ENCODE measurements around the gene COMMD10.
"Not testable (repeated sequence)": the region's sequence is repeated elsewhere in the genome, so short reads cannot be mapped to it uniquely, and the experiment has no call there.

The COMMD10 gene

GRCh38 chr5:116097301-116097700 lies 12.5 kb downstream of the COMMD10 start:
- DNase-seq (ENCODE audit: low spot score): no peak

GRCh38 chr5:116098998-116099397 lies 14.2 kb downstream of the COMMD10 start:
- no peak for DNase-seq (ENCODE audit: low spot score)

GRCh38 chr5:116104941-116105340 lies 20.1 kb downstream of the COMMD10 start:
- not testable (repeated sequence) for DNase-seq (ENCODE audit: low spot score)

DNA sequence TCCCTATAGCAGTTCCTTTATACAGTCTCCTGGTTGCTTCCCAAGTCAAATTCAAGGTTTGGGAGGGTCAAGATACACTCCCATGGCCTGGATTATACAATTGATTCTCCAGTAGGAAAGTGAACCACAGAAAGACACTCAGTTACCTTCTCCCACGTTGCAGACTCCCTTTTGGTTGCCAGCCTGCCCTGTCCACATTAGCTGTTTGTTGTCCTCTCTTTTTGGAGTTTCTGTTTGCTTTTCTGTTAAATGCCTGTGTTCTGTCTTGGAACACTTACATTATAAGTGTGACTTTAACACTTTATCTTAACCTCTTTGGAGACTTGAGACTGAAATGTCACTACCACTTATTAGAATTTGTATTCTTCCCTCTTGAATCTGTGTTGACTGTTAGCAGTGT lies 30.3 kb downstream of the COMMD10 start:
- no peak for DNase-seq (ENCODE audit: low spot score)

GRCh38 chr5:116130471-116130870 lies 45.6 kb downstream of the COMMD10 start:
- no peak for DNase-seq (ENCODE audit: low spot score)

DNA sequence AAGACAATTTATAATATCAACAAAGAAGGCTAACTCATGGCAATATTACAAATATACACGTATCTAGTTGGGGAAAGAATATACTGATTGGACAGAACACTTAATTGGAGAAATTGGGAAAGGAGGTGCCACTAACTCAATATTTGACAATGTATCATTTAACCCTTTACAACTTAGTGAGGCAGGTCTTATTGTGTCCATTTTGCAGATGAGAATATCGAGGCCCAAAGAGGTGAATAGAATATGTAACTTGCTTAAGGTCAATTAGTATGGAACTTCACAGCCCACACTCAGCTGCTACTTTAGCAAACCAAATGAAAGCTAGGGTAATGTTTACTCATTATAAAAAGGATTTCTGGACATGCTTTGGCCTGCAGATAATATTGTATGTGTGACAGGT lies 46.2 kb downstream of the COMMD10 start:
- DNase-seq (ENCODE audit: low spot score): no peak

DNA sequence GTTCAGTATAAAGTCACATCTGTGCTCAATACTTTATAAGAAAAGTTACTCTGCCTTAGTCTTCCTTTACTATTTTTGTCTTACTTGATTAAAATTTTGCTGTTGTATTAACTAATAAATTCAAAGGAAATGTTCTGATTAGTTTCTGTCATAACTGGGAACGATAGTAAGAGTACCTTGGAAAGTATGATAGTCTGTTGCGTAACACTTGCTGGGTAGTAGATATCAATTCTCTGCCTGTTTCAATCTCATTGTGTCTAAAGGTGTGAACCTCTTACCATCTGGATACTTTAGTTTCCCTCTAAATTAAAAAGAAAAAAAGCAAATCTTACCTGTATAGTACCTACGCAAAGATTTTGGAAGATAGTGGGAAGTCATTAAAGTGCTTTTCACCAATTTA lies 48.5 kb downstream of the COMMD10 start:
- DNase-seq (ENCODE audit: low spot score): no peak

DNA sequence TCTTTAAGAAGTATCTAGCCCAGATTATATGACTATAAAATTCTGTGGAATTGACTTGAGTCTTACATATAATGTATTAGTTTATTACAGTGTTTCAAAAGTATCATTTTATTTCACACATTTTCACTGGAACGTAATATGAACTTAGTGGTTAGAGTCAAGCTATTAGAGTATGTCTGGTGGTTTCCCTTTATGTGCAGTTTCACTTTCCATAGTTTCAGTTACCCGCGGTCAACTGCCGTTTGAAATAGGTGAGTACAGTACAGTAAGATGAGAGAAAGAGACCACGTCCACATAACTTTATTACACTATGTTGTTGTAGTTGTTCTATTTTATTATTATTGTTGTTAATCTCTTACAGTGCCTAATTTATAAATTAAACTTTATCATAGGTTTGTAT lies 50.5 kb downstream of the COMMD10 start:
- DNase-seq (ENCODE audit: low spot score): peak; percentile 17

- peak; percentile 36 for DNase-seq (ENCODE audit: low spot score)
Observed at GRCh38 chr5:116137544-116138378, 52.9 kb downstream of the COMMD10 start.

DNA sequence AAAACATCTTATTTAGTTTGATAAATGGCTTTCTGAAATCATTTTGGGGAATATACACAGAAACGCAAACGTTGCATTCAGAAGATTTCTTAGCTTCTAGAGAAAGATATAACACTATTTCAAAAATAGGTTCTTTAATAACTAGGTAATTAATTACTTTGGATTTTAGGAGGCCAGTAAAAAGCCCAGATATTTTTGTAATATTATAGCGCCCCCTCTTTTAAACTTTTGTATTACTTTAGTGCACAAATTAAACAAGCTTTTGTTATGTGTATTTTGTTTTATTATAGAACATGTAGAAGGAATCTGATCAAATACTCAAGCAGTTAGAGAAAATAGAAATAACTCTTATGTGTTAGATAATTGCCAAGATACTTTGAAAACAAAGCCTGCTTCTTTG lies 57.7 kb downstream of the COMMD10 start:
- no peak for DNase-seq (ENCODE audit: low spot score)

DNA sequence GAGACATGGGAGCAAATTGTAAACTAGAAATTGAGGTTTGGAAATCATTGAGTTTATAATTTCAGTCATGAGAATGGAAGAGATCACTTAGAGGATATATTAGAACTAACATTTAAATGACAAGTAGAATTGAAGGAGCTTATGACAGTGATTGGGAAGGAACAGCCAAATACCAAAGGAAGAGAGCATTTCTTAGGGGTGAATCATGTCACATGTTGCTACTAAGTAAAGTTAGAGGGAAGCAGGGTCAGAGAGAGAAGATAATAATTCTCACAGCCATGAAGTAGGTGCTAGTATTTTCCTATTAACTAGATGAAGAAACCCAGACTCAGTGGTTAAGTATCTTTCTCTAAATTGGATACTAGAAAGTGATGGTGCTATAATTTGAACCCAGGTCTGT lies 59.3 kb downstream of the COMMD10 start:
- DNase-seq (ENCODE audit: low spot score): no peak

- no peak for DNase-seq (ENCODE audit: low spot score)
Observed at GRCh38 chr5:116144991-116145390, 60.2 kb downstream of the COMMD10 start.

- DNase-seq (ENCODE audit: low spot score): no peak
Observed at GRCh38 chr5:116145416-116145815, 60.6 kb downstream of the COMMD10 start.

DNA sequence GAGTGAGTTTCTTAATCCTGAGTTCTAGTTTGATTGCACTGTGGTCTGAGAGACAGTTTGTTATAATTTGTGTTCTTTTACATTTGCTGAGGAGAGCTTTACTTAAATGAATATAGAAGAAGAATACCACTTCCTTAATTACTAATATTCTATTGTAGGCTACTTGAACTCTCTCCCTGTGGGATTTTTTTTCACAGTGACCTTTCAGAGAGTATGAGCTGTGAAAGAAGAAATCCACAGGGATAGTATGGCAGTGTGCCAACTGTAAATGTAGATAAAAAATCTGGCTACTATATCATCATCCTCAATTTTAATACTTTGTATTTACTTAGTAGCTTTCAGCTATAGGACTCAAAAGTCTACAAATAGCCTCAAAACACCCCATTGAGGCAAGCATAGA lies 67.3 kb downstream of the COMMD10 start:
- DNase-seq (ENCODE audit: low spot score): no peak

- no peak for DNase-seq (ENCODE audit: low spot score)
Observed at GRCh38 chr5:116153687-116154174, 68.9 kb downstream of the COMMD10 start.

GRCh38 chr5:116154252-116154651 lies 69.4 kb downstream of the COMMD10 start:
- no peak for DNase-seq (ENCODE audit: low spot score)

DNA sequence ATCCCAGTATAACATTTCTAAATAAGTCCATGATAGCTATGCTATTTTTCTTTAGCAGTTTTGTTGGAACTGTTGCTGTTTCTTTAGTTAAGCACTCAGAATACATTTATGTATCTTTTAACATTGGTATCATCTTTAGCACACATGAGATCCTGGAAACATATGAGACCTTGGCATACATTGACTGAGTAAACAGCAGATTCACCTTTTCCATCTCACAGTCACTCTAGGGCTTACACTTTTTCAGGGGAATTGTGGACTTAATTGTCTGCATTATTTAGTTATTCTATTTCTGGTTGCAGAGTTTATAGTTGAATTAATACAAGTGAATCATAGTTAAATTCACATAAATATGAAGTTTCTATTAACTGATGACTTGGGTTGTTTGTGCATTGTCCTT lies 70.1 kb downstream of the COMMD10 start:
- no peak for DNase-seq (ENCODE audit: low spot score)

DNA sequence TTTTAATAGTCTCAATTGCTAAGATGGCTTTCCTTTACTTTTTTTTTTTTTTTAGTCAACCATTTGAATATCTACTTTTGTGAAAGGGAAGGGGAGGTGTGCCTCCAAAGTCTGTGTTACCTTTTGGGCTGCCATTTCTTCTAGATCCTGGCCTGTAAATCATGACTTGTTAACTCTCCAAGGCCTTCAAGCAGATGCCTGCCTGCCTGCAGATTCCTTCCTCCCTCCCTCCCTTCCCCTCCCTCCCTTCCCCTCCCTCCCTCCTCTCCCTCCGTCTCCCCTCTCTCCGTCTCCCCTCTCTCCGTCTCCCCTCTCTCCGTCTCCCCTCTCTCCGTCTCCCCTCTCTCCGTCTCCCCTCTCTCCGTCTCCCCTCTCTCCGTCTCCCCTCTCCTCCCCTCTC lies 73.1 kb downstream of the COMMD10 start:
- DNase-seq (ENCODE audit: low spot score): no peak

DNA sequence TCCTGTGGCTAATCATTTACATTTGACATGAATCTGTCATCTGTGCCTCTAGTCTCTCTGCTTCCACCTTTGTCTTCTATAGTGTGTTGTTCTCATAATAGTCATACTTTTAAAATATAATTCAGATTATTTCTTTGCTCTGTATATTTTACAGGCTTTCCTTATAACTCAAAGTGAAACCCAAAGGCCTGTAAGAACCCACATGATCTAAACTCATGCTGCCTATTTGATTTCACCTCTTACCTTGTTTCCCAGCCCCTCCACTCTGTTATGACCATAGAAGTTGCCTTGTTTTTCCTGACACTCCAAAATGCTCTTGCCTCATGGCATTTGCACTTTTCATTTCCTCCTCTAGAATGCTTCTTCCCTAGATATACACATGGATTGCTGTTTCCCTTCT lies 74.2 kb downstream of the COMMD10 start:
- DNase-seq (ENCODE audit: low spot score): no peak

- no peak for DNase-seq (ENCODE audit: low spot score)
Observed at GRCh38 chr5:116174111-116174510, 89.3 kb downstream of the COMMD10 start.

DNA sequence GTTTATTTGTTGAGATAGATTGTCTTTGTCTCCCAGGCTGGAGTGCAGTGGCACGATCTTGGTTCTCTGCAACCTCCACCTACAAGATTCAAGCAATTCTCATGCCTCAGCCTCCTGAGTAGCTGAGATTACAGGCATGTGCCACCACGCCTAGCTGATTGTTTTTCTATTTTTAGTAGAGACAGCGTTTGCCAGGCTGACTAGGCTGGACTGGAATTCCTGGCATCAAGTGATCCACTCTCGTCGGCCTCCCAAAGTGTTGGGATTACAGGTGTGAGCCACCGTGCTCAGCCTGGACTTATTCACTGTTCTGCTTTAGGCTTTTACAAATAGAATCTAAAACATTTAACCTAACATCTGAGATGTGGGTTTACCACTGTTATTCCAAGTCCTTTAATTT lies 91.3 kb downstream of the COMMD10 start:
- DNase-seq (ENCODE audit: low spot score): no peak

DNA sequence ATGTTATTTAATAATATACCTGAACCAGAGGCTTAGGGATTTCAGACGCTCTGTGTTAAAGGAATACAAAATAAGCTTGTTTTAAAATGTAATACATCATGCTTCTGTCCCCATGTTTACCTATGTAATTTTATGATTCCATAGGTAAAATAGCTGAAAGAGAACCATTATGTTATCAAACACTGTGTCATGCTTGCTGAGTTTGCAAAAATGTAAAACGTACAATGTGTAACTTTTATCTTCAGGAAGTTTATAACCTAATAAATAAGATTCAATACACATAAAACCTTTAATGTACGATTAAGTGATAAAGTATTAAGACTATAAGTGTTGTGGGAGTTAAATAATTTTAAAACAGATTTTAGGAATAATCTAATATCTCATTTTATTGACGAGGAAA lies 94.1 kb downstream of the COMMD10 start:
- DNase-seq (ENCODE audit: low spot score): no peak

DNA sequence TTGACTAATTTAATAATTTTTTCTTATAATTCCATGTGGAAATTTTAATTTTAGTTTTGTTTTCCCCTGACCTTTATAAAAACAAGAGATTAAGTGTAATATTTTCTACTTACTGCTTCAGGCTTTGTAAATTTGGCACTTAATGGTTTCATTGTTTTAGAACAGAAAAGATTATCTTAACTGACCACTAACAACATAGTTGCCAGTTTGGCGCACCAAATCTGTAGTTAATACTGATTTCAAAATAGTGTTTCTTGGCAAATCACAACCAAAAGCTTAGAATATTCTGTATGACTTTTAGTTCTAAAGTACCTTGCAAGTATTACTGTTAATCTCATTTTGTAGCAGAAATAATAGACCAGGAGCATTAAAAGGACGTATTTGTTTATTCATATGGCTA lies 124.3 kb downstream of the COMMD10 start:
- DNase-seq (ENCODE audit: low spot score): no peak

DNA sequence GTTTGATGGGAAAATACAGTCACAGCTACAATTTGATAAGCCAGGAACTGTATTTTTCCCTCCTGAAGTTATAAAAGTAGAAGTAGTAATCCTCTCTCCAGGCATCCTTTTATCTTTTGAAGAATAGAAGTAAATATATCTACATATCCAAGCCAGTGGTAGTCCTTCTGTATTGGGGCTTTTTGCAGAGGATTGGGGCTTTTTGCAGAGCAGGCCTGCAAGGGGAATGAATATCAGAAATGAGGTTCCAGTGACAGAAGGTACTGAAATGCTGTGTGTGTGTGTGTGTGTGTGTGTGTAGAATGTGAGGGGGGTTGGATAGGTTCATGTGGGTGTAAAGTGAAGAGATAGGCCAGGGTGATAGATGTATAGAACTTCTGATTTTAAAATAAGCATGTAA lies 127.4 kb downstream of the COMMD10 start:
- DNase-seq (ENCODE audit: low spot score): no peak

Measured in CD4-positive, alpha-beta T cell treated with Interleukin-6 at 100 ng/mL for 8 hours (primary cell).